Measurements from ENCODE around the gene ETFA.

Gene ETFA

DNA sequence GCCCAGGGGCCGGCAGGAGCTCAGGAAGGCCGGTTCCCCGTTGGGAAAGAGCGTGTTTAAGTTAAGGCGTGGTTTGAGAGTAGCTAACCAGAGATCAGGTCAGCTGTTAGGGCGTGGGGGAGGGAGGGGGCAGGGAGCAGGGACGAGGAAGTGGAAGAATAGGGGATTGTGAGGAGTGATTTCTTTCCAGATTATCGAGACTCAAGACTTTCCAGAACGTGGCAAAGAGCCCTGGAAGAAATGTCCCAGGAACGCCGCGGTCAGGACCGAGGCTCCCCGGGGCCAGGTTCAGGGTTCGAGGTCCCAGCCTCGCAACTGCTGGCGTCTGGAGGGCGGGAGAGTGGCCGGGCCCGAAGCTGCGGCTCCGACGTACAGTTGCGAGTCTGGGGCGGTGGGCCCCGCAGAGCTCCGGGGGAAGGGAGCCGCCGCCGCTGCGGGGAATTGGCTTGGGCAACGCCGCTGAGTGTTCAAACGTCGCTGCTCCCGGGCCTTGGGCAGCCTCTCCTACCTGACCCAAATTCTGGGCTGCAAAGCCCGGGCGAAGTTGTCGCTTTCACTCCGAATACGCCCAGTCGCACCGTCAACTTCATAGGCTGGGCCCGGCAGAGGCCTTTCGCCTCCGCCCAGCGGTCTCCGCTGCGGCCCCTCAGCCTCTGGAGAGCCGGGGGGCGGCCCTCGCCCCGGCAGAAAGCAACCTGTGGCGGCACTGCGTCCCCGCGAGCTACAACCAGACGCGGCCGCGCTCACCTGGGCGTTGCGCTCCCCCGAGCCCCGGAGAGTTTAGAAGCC is 34.8 kb upstream of the ETFA start (continued):
- TF ChIP-seq ZBTB20 (tag by site-specific recombination; IDR thresholded peaks at IDR 0.05) (peak; percentile 82), SP2 (tag by site-specific recombination; IDR thresholded peaks at IDR 0.05) (peak; percentile 62), ZNF501 (tag by site-specific recombination; IDR thresholded peaks at IDR 0.05) (0 out of 2 replicates have a peak, but pooled peaks have one; percentile 13), ZNF350 (tag by site-specific recombination; IDR thresholded peaks at IDR 0.05) (no peak), ZNF366 (tag by site-specific recombination; conservative IDR thresholded peaks at IDR 0.05) (peak; percentile 44; the same call in 1 of the 2 replicates), BCL11A (tag by site-specific recombination; IDR thresholded peaks at IDR 0.05; ENCODE audit: low read depth) (peak; percentile 44; the same call in 1 of the 2 replicates), ZNF423 (tag by site-specific recombination; IDR thresholded peaks at IDR 0.05) (no peak), ZNF311 (tag by site-specific recombination; IDR thresholded peaks at IDR 0.05; ENCODE audit: borderline replicate concordance) (no peak), ZNF600 (tag by site-specific recombination; IDR thresholded peaks at IDR 0.05) (peak; percentile 72; the same call in 1 of the 2 replicates), ZFHX2 (tag by site-specific recombination; conservative IDR thresholded peaks at IDR 0.05) (peak; percentile 73), SP3 (tag by site-specific recombination; IDR thresholded peaks at IDR 0.05) (peak; percentile 83), BCL11B (tag by site-specific recombination; IDR thresholded peaks at IDR 0.05; ENCODE audit: low read depth) (0 out of 2 replicates have a peak, but pooled peaks have one; percentile 8), ZNF837 (tag by site-specific recombination; IDR thresholded peaks at IDR 0.05) (no peak), ZFP69B (tag by site-specific recombination; IDR thresholded peaks at IDR 0.05) (peak; percentile 98), ZNF558 (tag by site-specific recombination; IDR thresholded peaks at IDR 0.05) (no peak), WT1 (tag by site-specific recombination; IDR thresholded peaks at IDR 0.05) (peak; percentile 33; the same call in 1 of the 2 replicates), ZXDB (tag by site-specific recombination; IDR thresholded peaks at IDR 0.05) (peak; percentile 79), KLF8 (tag by site-specific recombination; IDR thresholded peaks at IDR 0.05) (peak; percentile 95), ZNF785 (tag by site-specific recombination; IDR thresholded peaks at IDR 0.05) (no peak)
- TF ChIP-seq, protein P1, sequence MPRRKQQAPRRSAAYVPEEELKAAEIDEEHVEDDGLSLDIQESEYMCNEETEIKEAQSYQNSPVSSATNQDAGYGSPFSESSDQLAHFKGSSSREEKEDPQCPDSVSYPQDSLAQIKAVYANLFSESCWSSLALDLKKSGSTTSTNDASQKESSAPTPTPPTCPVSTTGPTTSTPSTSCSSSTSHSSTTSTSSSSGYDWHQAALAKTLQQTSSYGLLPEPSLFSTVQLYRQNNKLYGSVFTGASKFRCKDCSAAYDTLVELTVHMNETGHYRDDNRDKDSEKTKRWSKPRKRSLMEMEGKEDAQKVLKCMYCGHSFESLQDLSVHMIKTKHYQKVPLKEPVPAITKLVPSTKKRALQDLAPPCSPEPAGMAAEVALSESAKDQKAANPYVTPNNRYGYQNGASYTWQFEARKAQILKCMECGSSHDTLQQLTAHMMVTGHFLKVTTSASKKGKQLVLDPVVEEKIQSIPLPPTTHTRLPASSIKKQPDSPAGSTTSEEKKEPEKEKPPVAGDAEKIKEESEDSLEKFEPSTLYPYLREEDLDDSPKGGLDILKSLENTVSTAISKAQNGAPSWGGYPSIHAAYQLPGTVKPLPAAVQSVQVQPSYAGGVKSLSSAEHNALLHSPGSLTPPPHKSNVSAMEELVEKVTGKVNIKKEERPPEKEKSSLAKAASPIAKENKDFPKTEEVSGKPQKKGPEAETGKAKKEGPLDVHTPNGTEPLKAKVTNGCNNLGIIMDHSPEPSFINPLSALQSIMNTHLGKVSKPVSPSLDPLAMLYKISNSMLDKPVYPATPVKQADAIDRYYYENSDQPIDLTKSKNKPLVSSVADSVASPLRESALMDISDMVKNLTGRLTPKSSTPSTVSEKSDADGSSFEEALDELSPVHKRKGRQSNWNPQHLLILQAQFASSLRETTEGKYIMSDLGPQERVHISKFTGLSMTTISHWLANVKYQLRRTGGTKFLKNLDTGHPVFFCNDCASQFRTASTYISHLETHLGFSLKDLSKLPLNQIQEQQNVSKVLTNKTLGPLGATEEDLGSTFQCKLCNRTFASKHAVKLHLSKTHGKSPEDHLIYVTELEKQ (tag by site-specific recombination; IDR thresholded peaks at IDR 0.05; ENCODE audit: borderline replicate concordance) = peak; percentile 45; the same call in 1 of the 2 replicates
- TF ChIP-seq, protein P2, sequence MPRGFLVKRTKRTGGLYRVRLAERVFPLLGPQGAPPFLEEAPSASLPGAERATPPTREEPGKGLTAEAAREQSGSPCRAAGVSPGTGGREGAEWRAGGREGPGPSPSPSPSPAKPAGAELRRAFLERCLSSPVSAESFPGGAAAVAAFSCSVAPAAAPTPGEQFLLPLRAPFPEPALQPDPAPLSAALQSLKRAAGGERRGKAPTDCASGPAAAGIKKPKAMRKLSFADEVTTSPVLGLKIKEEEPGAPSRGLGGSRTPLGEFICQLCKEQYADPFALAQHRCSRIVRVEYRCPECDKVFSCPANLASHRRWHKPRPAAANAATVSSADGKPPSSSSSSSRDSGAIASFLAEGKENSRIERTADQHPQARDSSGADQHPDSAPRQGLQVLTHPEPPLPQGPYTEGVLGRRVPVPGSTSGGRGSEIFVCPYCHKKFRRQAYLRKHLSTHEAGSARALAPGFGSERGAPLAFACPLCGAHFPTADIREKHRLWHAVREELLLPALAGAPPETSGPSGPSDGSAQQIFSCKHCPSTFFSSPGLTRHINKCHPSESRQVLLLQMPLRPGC (tag by site-specific recombination; IDR thresholded peaks at IDR 0.05) = peak; percentile 53; the same call in 1 of the 2 replicates
- TF ChIP-seq, protein P3, sequence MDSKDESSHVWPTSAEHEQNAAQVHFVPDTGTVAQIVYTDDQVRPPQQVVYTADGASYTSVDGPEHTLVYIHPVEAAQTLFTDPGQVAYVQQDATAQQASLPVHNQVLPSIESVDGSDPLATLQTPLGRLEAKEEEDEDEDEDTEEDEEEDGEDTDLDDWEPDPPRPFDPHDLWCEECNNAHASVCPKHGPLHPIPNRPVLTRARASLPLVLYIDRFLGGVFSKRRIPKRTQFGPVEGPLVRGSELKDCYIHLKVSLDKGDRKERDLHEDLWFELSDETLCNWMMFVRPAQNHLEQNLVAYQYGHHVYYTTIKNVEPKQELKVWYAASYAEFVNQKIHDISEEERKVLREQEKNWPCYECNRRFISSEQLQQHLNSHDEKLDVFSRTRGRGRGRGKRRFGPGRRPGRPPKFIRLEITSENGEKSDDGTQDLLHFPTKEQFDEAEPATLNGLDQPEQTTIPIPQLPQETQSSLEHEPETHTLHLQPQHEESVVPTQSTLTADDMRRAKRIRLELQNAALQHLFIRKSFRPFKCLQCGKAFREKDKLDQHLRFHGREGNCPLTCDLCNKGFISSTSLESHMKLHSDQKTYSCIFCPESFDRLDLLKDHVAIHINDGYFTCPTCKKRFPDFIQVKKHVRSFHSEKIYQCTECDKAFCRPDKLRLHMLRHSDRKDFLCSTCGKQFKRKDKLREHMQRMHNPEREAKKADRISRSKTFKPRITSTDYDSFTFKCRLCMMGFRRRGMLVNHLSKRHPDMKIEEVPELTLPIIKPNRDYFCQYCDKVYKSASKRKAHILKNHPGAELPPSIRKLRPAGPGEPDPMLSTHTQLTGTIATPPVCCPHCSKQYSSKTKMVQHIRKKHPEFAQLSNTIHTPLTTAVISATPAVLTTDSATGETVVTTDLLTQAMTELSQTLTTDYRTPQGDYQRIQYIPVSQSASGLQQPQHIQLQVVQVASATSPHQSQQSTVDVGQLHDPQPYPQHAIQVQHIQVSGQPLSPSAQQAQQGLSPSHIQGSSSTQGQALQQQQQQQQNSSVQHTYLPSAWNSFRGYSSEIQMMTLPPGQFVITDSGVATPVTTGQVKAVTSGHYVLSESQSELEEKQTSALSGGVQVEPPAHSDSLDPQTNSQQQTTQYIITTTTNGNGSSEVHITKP (tag by site-specific recombination; IDR thresholded peaks at IDR 0.05) = peak; percentile 35; the same call in 1 of the 2 replicates
- TF ChIP-seq, protein P4, sequence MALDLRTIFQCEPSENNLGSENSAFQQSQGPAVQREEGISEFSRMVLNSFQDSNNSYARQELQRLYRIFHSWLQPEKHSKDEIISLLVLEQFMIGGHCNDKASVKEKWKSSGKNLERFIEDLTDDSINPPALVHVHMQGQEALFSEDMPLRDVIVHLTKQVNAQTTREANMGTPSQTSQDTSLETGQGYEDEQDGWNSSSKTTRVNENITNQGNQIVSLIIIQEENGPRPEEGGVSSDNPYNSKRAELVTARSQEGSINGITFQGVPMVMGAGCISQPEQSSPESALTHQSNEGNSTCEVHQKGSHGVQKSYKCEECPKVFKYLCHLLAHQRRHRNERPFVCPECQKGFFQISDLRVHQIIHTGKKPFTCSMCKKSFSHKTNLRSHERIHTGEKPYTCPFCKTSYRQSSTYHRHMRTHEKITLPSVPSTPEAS (tag by site-specific recombination; IDR thresholded peaks at IDR 0.05) = no peak
- TF ChIP-seq, protein P5, sequence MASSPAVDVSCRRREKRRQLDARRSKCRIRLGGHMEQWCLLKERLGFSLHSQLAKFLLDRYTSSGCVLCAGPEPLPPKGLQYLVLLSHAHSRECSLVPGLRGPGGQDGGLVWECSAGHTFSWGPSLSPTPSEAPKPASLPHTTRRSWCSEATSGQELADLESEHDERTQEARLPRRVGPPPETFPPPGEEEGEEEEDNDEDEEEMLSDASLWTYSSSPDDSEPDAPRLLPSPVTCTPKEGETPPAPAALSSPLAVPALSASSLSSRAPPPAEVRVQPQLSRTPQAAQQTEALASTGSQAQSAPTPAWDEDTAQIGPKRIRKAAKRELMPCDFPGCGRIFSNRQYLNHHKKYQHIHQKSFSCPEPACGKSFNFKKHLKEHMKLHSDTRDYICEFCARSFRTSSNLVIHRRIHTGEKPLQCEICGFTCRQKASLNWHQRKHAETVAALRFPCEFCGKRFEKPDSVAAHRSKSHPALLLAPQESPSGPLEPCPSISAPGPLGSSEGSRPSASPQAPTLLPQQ (tag by site-specific recombination; IDR thresholded peaks at IDR 0.05) = peak; percentile 99
- TF ChIP-seq, protein P6, sequence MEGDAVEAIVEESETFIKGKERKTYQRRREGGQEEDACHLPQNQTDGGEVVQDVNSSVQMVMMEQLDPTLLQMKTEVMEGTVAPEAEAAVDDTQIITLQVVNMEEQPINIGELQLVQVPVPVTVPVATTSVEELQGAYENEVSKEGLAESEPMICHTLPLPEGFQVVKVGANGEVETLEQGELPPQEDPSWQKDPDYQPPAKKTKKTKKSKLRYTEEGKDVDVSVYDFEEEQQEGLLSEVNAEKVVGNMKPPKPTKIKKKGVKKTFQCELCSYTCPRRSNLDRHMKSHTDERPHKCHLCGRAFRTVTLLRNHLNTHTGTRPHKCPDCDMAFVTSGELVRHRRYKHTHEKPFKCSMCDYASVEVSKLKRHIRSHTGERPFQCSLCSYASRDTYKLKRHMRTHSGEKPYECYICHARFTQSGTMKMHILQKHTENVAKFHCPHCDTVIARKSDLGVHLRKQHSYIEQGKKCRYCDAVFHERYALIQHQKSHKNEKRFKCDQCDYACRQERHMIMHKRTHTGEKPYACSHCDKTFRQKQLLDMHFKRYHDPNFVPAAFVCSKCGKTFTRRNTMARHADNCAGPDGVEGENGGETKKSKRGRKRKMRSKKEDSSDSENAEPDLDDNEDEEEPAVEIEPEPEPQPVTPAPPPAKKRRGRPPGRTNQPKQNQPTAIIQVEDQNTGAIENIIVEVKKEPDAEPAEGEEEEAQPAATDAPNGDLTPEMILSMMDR (tag by site-specific recombination; IDR thresholded peaks at IDR 0.05) = peak; percentile 33; the same call in 1 of the 2 replicates

All from HEK293 (cell line).